MCF 10A (cell line): Measurements from ENCODE around the gene MGA. TPM values are rescaled to one million over a fixed set of nuclear protein-coding genes. Genes with fewer than 3 reads are reported as not detected.

Experiments
- BruUV-seq: library from RNA; stranded (reverse); fragments of 400-500 nt; replicated peaks from 2 replicates; lab custom pipeline; 2021; lab: Mats Ljungman, UMichigan
- CTCF ChIA-PET: fragments of 300-600 bp; sonication (Branson Sonifier 250); formaldehyde crosslinking; extraction: SDS; loops from one replicate; lab custom pipeline; 2021; ENCODE audit warnings: antibody characterized with exemption, inconsistent platforms; lab: Yijun Ruan, JAX
- POLR2A ChIA-PET: fragments of 300-600, 350-650 bp; sonication (Branson Sonifier 250); formaldehyde crosslinking; extraction: SDS; loops from one replicate; lab custom pipeline; 2020; ENCODE audit warnings: antibody characterized with exemption, inconsistent platforms; lab: Yijun Ruan, JAX
- DNase-seq: peaks from one replicate; pipeline ENCODE4 v3.0.0-alpha.2; 2018; ENCODE audit not compliant: unreplicated experiment
- H3K27ac Mint-ChIP-seq: one replicate; pipeline ENCODE4 v1.8.0; 2022; ENCODE audit warnings: mild to moderate bottlenecking, low read depth, mixed read lengths; ENCODE audit not compliant: unreplicated experiment
- H3K27me3 Mint-ChIP-seq: one replicate; pipeline ENCODE4 v1.8.0; 2022; ENCODE audit warnings: mixed read lengths; ENCODE audit not compliant: insufficient read depth, unreplicated experiment
- H3K36me3 Mint-ChIP-seq: one replicate; pipeline ENCODE4 v1.8.0; 2022; ENCODE audit warnings: mild to moderate bottlenecking, moderate library complexity, mixed read lengths; ENCODE audit not compliant: insufficient read depth, unreplicated experiment
- H3K4me1 Mint-ChIP-seq: one replicate; pipeline ENCODE4 v1.8.0; 2022; ENCODE audit warnings: mixed read lengths; ENCODE audit not compliant: insufficient read depth, unreplicated experiment
- H3K4me3 Mint-ChIP-seq: one replicate; pipeline ENCODE4 v1.8.0; 2022; ENCODE audit warnings: mild to moderate bottlenecking, moderate library complexity, mixed read lengths; ENCODE audit not compliant: unreplicated experiment
- H3K9me3 Mint-ChIP-seq: one replicate; pipeline ENCODE4 v1.8.0; 2022; ENCODE audit warnings: mixed read lengths; ENCODE audit not compliant: unreplicated experiment
- intact Hi-C: fragments of 100-400 bp; cut with micrococcal nuclease; formaldehyde crosslinking; loops from 2 replicates; pipeline ENCODE4 v1.14.1; 2022
- total RNA-seq: library from RNA; stranded (reverse); gene quantifications from 2 replicates; pipeline ENCODE4 v1.2.3, GENCODE V29; 2022
- TF ChIP-seq, protein P1 (sequence below): fragments of 200-600 bp; IDR thresholded peaks from one replicate; pipeline ENCODE4 v1.8.0; 2022; ENCODE audit warnings: antibody characterized with exemption, mild to moderate bottlenecking; ENCODE audit not compliant: unreplicated experiment

Gene MGA
- total RNA-seq, 1 experiment from 2014 or later: 17.5 TPM

DNA sequence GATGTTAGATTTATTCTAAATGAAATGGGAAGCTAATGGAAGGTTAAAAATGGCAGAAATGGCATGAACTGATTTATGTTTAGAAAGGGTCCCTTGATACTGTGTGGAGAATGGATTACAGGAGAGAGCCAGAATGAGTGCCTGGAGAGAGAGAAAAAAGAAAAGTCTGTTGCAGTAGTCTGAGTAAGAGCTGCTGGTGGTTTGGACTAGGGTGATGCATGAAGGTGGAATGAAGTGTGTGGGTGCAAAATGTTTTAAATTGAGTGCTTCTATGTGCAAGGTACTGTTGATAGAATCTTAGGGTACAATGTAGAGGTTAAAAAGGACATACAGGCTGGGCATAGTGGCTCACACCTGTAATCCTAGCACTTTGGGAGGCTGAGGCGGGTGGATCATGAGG is 11.4 kb upstream of the MGA start:
- no peaks in the 10 kb centered on the region for H3K27me3 Mint-ChIP-seq
- no peaks in the 10 kb centered on the region for H3K36me3 Mint-ChIP-seq
- CTCF ChIA-PET: interaction anchor here (0.6 kb wide), 1 partner anchor 39 kb away, joined by 3 read pairs; no protein-coding TSS in a partner anchor
- no peak for DNase-seq
- no peaks in the 10 kb centered on the region for H3K9me3 Mint-ChIP-seq
- H3K4me3 Mint-ChIP-seq: no peak overlapping the region
- POLR2A ChIA-PET: interaction anchor here (0.6 to 1.0 kb wide), 3 partner anchors 9 to 115 kb away, joined by 3 to 5 read pairs (median 3); no protein-coding TSS in a partner anchor
- BruUV-seq: no TSS peak
- intact Hi-C loops: no loop called here
- H3K27ac Mint-ChIP-seq: no peak overlapping the region
- H3K4me1 Mint-ChIP-seq: no peaks in the 10 kb centered on the region
- TF ChIP-seq, protein P1, sequence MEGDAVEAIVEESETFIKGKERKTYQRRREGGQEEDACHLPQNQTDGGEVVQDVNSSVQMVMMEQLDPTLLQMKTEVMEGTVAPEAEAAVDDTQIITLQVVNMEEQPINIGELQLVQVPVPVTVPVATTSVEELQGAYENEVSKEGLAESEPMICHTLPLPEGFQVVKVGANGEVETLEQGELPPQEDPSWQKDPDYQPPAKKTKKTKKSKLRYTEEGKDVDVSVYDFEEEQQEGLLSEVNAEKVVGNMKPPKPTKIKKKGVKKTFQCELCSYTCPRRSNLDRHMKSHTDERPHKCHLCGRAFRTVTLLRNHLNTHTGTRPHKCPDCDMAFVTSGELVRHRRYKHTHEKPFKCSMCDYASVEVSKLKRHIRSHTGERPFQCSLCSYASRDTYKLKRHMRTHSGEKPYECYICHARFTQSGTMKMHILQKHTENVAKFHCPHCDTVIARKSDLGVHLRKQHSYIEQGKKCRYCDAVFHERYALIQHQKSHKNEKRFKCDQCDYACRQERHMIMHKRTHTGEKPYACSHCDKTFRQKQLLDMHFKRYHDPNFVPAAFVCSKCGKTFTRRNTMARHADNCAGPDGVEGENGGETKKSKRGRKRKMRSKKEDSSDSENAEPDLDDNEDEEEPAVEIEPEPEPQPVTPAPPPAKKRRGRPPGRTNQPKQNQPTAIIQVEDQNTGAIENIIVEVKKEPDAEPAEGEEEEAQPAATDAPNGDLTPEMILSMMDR: no peak

DNA sequence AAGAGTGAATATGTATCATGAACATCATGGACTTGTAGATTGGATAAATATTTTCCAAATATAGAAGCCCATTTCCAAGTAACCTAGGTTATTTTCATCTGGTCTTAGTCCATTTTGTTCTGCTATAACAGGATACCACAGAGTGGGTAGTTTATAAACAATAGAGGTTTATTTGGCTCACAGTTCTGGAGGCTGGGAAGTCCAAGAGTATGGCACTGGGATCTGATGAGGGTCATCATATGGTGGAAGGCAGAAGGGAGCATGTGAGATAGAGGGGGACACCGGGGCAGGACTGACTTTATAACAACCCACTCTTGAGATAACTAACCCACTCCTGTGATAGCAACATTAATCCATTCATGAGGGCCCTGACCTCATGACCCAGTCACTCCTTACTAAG is 9.4 kb upstream of the MGA start:
- H3K4me1 Mint-ChIP-seq: no peaks in the 10 kb centered on the region
- no peak for DNase-seq
- BruUV-seq: no TSS peak
- no peak overlapping the region for H3K4me3 Mint-ChIP-seq
- ChIA-PET CTCF (no interaction called here), POLR2A (no interaction called here)
- no peak overlapping the region for H3K27ac Mint-ChIP-seq
- intact Hi-C loops: no loop called here
- H3K9me3 Mint-ChIP-seq: no peaks in the 10 kb centered on the region
- TF ChIP-seq, protein P1: no peak
- H3K36me3 Mint-ChIP-seq: no peaks in the 10 kb centered on the region
- H3K27me3 Mint-ChIP-seq: no peaks in the 10 kb centered on the region

DNA sequence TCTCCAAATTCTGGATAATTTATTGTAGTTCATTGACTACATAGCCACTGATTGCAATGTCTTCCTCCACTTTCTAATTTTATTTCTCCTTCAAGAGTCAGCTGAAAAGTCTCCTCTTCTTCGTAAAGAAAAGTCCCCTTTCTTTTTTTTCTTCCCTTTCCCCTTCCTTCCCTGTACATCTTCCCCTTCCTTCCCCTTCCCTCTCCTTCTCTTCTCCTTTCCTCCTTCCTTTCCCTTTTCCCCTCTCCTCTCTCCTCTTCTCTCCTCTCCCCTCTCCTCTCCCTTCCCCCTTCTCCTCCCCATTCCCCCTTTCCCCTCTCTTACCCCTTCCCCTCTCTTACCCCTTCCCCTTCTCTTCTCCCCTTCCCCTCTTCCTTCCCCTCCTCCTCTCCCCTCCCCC is 8.8 kb upstream of the MGA start:
- Mint-ChIP-seq H3K4me3 (no peak overlapping the region), H3K4me1 (no peaks in the 10 kb centered on the region), H3K9me3 (no peaks in the 10 kb centered on the region), H3K27me3 (no peaks in the 10 kb centered on the region), H3K27ac (no peak overlapping the region), H3K36me3 (no peaks in the 10 kb centered on the region)
- CTCF ChIA-PET: no interaction called here
- TF ChIP-seq, protein P1: no peak
- intact Hi-C loops: no loop called here
- POLR2A ChIA-PET: no interaction called here
- BruUV-seq: no TSS peak
- DNase-seq: no peak

GRCh38 chr15:41653760-41654159 is 6.4 kb upstream of the MGA start:
- no peak for DNase-seq
- H3K9me3 Mint-ChIP-seq: no peaks in the 10 kb centered on the region
- ChIA-PET POLR2A (no interaction called here), CTCF (no interaction called here)
- no peak overlapping the region for H3K27ac Mint-ChIP-seq
- H3K36me3 Mint-ChIP-seq: no peaks in the 10 kb centered on the region
- H3K27me3 Mint-ChIP-seq: no peaks in the 10 kb centered on the region
- H3K4me3 Mint-ChIP-seq: no peak overlapping the region
- intact Hi-C loops: no loop called here
- TF ChIP-seq, protein P1: no peak
- no TSS peak for BruUV-seq
- H3K4me1 Mint-ChIP-seq: no peaks in the 10 kb centered on the region
